ENCODE results near the gene RIPPLY1. TPM values are rescaled to one million over a fixed set of nuclear protein-coding genes. Genes with fewer than 3 reads are reported as not detected.
"Not testable (repeated sequence)": the region's sequence is repeated elsewhere in the genome, so short reads cannot be mapped to it uniquely, and the experiment has no call there.

RIPPLY1 gene
- total and polyA plus RNA-seq, 9 of the 15 experiments (the other 6 are each of a cell fraction or from before 2014, with no cell fraction given) = not detected

DNA sequence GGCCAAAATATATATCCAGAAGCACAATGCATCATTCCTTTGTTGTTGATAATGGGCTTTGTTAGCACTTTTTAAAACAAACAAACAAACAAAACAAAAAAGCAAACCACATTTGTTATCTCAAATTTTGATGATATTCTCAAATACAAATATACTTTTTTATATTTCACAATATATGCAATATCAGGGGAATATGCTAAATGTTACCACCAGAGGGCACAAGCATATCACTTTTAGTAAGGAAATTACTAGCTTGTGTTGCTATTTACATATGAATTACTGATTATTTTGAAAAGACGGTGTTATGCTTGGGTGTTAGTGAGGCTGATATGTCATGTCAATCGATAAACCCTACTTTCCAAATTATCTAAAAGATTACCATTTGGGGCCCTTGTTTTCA lies 29.1 kb downstream of the RIPPLY1 start (continued):
- TF ChIP-seq, protein P1, sequence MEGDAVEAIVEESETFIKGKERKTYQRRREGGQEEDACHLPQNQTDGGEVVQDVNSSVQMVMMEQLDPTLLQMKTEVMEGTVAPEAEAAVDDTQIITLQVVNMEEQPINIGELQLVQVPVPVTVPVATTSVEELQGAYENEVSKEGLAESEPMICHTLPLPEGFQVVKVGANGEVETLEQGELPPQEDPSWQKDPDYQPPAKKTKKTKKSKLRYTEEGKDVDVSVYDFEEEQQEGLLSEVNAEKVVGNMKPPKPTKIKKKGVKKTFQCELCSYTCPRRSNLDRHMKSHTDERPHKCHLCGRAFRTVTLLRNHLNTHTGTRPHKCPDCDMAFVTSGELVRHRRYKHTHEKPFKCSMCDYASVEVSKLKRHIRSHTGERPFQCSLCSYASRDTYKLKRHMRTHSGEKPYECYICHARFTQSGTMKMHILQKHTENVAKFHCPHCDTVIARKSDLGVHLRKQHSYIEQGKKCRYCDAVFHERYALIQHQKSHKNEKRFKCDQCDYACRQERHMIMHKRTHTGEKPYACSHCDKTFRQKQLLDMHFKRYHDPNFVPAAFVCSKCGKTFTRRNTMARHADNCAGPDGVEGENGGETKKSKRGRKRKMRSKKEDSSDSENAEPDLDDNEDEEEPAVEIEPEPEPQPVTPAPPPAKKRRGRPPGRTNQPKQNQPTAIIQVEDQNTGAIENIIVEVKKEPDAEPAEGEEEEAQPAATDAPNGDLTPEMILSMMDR (IDR thresholded peaks at IDR 0.05 in 2 of 3, conservative IDR thresholded peaks at IDR 0.05 in 1 of 3; ENCODE audit: insufficient read depth in 2 of 3, low read depth in 1 of 3, low read length in 3 of 3) = peak in 2 of 3 experiments; percentile 23 to 71; a peak in 4 of 6 replicates

DNA sequence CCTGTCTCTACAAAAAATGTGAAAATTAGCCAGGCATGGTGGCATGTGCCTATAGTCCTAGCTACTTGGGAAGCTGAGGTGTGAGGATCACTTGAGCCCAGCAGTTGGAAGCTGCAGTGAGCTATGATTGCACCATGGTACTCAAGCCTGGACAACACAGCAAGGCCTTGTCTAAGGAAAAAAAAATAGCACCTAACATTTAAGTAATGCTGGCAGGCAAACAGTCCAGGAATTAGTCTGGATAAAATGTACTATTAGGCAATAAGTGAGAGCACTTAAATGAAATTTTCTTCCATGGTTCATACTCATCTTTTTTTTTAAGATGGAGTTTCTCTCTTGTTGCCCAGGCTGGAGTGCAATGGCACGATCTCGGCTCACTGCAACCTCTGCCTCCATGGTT lies 30.3 kb downstream of the RIPPLY1 start:
- POLR2A ChIA-PET; DNase-seq (ENCODE audit: extremely low read depth in 1 of 4, low spot score in 3 of 4); H3K9me3 ChIP-seq (replicated peaks; ENCODE audit: control insufficient read depth, insufficient read depth, low read depth, low read length); H3K9ac ChIP-seq (ENCODE audit: insufficient read depth in 1 of 2, low read depth in 2 of 2, low read length in 2 of 2); H3K4me1 ChIP-seq (replicated peaks in 1 of 2; ENCODE audit: control insufficient read depth in 2 of 2, insufficient read depth in 2 of 2, low read length in 2 of 2); H3K27me3 ChIP-seq (ENCODE audit: control insufficient read depth in 2 of 2, insufficient read depth in 2 of 2, low read length in 2 of 2); H3K4me3 ChIP-seq; H2AFZ ChIP-seq (ENCODE audit: low read depth, low read length); ATAC-seq; CTCF ChIA-PET (ENCODE audit: low intra/inter-chr PET ratio); H4K20me1 ChIP-seq (replicated peaks; ENCODE audit: control insufficient read depth, insufficient read depth, low read length); H3K9me1 ChIP-seq (ENCODE audit: control insufficient read depth, insufficient read depth, low read length); H3K4me2 ChIP-seq (ENCODE audit: insufficient read depth, low read length); intact Hi-C loops (cut with micrococcal nuclease); FAIRE-seq; H3K27ac ChIP-seq (ENCODE audit: extremely low read depth, low read depth, low read length); H3K36me3 ChIP-seq (ENCODE audit: control insufficient read depth, insufficient read depth, low read length); in situ Hi-C loops (cut with MboI); BruUV-seq (replicated peaks); H3K79me2 ChIP-seq (ENCODE audit: control insufficient read depth, insufficient read depth, low read length): not testable (repeated sequence)
- 0% methylated on average over 2 of the region's 2 CpGs for WGBS (ENCODE audit: insufficient coverage, low coverage, missing lambda C conversion rate)

DNA sequence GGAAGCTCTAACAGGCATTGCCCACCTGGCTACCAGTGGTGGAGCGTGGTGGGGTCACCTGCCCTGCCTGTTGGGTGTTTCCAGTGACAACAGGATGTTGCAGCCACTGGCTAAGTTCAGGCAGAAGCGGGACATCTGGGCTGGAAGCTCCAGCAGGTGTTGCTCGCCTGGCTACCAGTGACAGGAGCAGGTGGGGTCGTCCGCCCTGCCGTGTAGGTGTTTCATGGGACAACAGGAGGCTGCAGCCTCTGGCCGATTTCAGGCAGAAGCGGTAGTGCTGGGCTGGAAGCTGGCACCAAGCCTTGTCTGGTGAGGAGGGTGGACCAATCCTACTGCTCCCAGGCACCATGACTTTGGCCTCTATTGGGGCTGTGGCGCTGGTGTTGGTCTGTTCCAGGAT lies 39.4 kb downstream of the RIPPLY1 start:
- Histone ChIP-seq H4K20me1 (replicated peaks; ENCODE audit: control insufficient read depth, insufficient read depth, low read length) (no peaks in the 10 kb centered on the region), H3K27me3 (ENCODE audit: control insufficient read depth in 2 of 2, insufficient read depth in 2 of 2, low read length in 2 of 2) (no peaks in the 10 kb centered on the region), H3K9me1 (ENCODE audit: control insufficient read depth, insufficient read depth, low read length) (no peaks in the 10 kb centered on the region), H2AFZ (ENCODE audit: low read depth, low read length) (no peak overlapping the region), H3K4me3 (no peak overlapping the region), H3K4me1 (replicated peaks in 1 of 2; ENCODE audit: control insufficient read depth in 2 of 2, insufficient read depth in 2 of 2, low read length in 2 of 2) (no peaks in the 10 kb centered on the region), H3K9ac (ENCODE audit: insufficient read depth in 1 of 2, low read depth in 2 of 2, low read length in 2 of 2) (no peak overlapping the region), H3K4me2 (ENCODE audit: insufficient read depth, low read length) (no peak overlapping the region), H3K36me3 (ENCODE audit: control insufficient read depth, insufficient read depth, low read length) (no peaks in the 10 kb centered on the region), H3K79me2 (ENCODE audit: control insufficient read depth, insufficient read depth, low read length) (no peaks in the 10 kb centered on the region), H3K27ac (ENCODE audit: extremely low read depth, low read depth, low read length) (no peak overlapping the region), H3K9me3 (replicated peaks; ENCODE audit: control insufficient read depth, insufficient read depth, low read depth, low read length) (no peaks in the 10 kb centered on the region)
- 1% methylated on average over 9 of the region's 9 CpGs for WGBS (ENCODE audit: insufficient coverage, low coverage, missing lambda C conversion rate)
- POLR2A ChIA-PET = interaction anchor here (0.6 kb wide), 1 partner anchor 36 kb away, joined by 4 read pairs; no protein-coding TSS in a partner anchor
- BruUV-seq (replicated peaks) = no TSS peak
- no peak for ATAC-seq
- in situ Hi-C loops (cut with MboI) (no loop called here), intact Hi-C loops (cut with micrococcal nuclease) (no loop called here)
- no peak for DNase-seq (ENCODE audit: extremely low read depth in 1 of 4, low spot score in 3 of 4)
- CTCF ChIA-PET (ENCODE audit: low intra/inter-chr PET ratio) = no interaction called here
- FAIRE-seq = no peak
- TF ChIP-seq, protein P2, sequence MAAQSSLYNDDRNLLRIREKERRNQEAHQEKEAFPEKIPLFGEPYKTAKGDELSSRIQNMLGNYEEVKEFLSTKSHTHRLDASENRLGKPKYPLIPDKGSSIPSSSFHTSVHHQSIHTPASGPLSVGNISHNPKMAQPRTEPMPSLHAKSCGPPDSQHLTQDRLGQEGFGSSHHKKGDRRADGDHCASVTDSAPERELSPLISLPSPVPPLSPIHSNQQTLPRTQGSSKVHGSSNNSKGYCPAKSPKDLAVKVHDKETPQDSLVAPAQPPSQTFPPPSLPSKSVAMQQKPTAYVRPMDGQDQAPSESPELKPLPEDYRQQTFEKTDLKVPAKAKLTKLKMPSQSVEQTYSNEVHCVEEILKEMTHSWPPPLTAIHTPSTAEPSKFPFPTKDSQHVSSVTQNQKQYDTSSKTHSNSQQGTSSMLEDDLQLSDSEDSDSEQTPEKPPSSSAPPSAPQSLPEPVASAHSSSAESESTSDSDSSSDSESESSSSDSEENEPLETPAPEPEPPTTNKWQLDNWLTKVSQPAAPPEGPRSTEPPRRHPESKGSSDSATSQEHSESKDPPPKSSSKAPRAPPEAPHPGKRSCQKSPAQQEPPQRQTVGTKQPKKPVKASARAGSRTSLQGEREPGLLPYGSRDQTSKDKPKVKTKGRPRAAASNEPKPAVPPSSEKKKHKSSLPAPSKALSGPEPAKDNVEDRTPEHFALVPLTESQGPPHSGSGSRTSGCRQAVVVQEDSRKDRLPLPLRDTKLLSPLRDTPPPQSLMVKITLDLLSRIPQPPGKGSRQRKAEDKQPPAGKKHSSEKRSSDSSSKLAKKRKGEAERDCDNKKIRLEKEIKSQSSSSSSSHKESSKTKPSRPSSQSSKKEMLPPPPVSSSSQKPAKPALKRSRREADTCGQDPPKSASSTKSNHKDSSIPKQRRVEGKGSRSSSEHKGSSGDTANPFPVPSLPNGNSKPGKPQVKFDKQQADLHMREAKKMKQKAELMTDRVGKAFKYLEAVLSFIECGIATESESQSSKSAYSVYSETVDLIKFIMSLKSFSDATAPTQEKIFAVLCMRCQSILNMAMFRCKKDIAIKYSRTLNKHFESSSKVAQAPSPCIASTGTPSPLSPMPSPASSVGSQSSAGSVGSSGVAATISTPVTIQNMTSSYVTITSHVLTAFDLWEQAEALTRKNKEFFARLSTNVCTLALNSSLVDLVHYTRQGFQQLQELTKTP (IDR thresholded peaks at IDR 0.05; ENCODE audit: low read depth in 1 of 2, partially characterized antibody in 2 of 2) = no peak
- TF ChIP-seq ZNF146 (CRISPR knock-in tag; IDR thresholded peaks at IDR 0.05; ENCODE audit: unreplicated experiment) (no peak), ZBTB34 (CRISPR knock-in tag; IDR thresholded peaks at IDR 0.05) (no peak), MYBL2 (IDR thresholded peaks at IDR 0.05; ENCODE audit: low read depth) (no peak), MYBL2 (CRISPR knock-in tag; IDR thresholded peaks at IDR 0.05; ENCODE audit: borderline replicate concordance) (no peak)
